Neural cell (in vitro differentiated cells): Measurements from ENCODE around the gene HIVEP3. TPM values are rescaled to one million over a fixed set of nuclear protein-coding genes. Genes with fewer than 3 reads are reported as not detected.

ENCODE experiments used
- H2AFZ ChIP-seq: fragments of 200-600, 300-800 bp; sonication (generic), shearing (Covaris generic); 2 replicates; pipeline ENCODE4 v1.6.0; 2014; ENCODE audit warnings: low read depth, mild to moderate bottlenecking, antibody characterized with exemption, low read length, moderate library complexity
- H3F3A ChIP-seq: fragments of 200-600 bp; shearing (Covaris generic); 2 replicates; pipeline ENCODE4 v1.6.1; 2016; ENCODE audit warnings: mild to moderate bottlenecking, moderate library complexity, mixed read lengths, antibody characterized with exemption, low read length; ENCODE audit not compliant: insufficient read depth, poor library complexity, severe bottlenecking
- H3K27ac ChIP-seq: fragments of 200-600, 300-800 bp; sonication (generic), shearing (Covaris generic); 2 replicates; pipeline ENCODE4 v1.5.1; 2014; ENCODE audit warnings: mild to moderate bottlenecking, low read length, moderate library complexity
- H3K27me3 ChIP-seq: fragments of 300-800, 200-600 bp; sonication (generic), shearing (Covaris generic); 2 replicates; pipeline ENCODE4 v1.6.0; 2014; ENCODE audit warnings: mild to moderate bottlenecking, low read depth, low read length, moderate library complexity; ENCODE audit not compliant: insufficient read depth
- H3K36me3 ChIP-seq: fragments of 300-800, 200-600 bp; sonication (generic), shearing (Covaris generic); 2 replicates; pipeline ENCODE4 v1.5.1; 2014; ENCODE audit warnings: mild to moderate bottlenecking, antibody characterized with exemption, low read length, moderate library complexity; ENCODE audit not compliant: insufficient read depth
- H3K4me2 ChIP-seq: fragments of 300-800, 200-600 bp; sonication (generic), shearing (Covaris generic); 2 replicates; pipeline ENCODE4 v1.6.0; 2014; ENCODE audit warnings: mild to moderate bottlenecking, low read length
- H3K4me3 ChIP-seq: fragments of 300-800, 200-600 bp; sonication (generic), shearing (Covaris generic); 2 replicates; pipeline ENCODE4 v1.5.1; 2014; ENCODE audit warnings: mild to moderate bottlenecking, low read length, moderate library complexity
- H3K79me2 ChIP-seq: fragments of 200-600 bp; shearing (Covaris generic); replicated peaks from 2 replicates; pipeline ENCODE4 v1.6.0; 2014; ENCODE audit warnings: mild to moderate bottlenecking, low read length, moderate library complexity; ENCODE audit not compliant: insufficient read depth
- H3K9ac ChIP-seq: fragments of 300-800, 200-600 bp; sonication (generic), shearing (Covaris generic); 2 replicates; pipeline ENCODE4 v1.6.1; 2016; ENCODE audit warnings: mild to moderate bottlenecking, low read length, mixed read lengths
- H3K9me2 ChIP-seq: fragments of 200-600 bp; shearing (Covaris generic); 2 replicates; pipeline ENCODE4 v1.6.1; 2016; ENCODE audit warnings: mild to moderate bottlenecking, low read length, mixed read lengths; ENCODE audit not compliant: insufficient read depth
- H3K9me3 ChIP-seq: fragments of 200-600, 300-800 bp; sonication (generic), shearing (Covaris generic); 2 replicates; pipeline ENCODE4 v1.6.1; 2016; ENCODE audit warnings: mild to moderate bottlenecking, mixed run types, low read length, moderate library complexity, mixed read lengths
- H4K20me1 ChIP-seq: fragments of 200-600 bp; shearing (Covaris generic); 2 replicates; pipeline ENCODE4 v1.6.1; 2016; ENCODE audit warnings: mild to moderate bottlenecking, mixed run types; ENCODE audit not compliant: insufficient read depth
- EP300 ChIP-seq: fragments of 450-650 bp; conservative IDR thresholded peaks from 2 replicates; pipeline ENCODE4 v1.6.1; 2014; ENCODE audit warnings: antibody characterized with exemption, mild to moderate bottlenecking, moderate library complexity; ENCODE audit not compliant: poor library complexity, severe bottlenecking
- EZH2 ChIP-seq: fragments of 200-600, 300-800 bp; shearing (Covaris generic), sonication (generic); IDR thresholded peaks from 2 replicates; pipeline ENCODE4 v1.6.1; 2014; ENCODE audit warnings: antibody characterized with exemption, low read length, borderline replicate concordance, mild to moderate bottlenecking; ENCODE audit not compliant: insufficient read depth, poor library complexity, severe bottlenecking
- MXI1 ChIP-seq: fragments of 450-650 bp; conservative IDR thresholded peaks from 2 replicates; pipeline ENCODE4 v1.6.1; 2014; ENCODE audit warnings: antibody characterized with exemption, mild to moderate bottlenecking; ENCODE audit not compliant: poor library complexity, severe bottlenecking
- POLR2AphosphoS5 ChIP-seq: IDR thresholded peaks from 2 replicates; pipeline ENCODE4 v1.6.1; 2012
- RAD21 ChIP-seq: fragments of 450-650 bp; conservative IDR thresholded peaks from 2 replicates; pipeline ENCODE4 v1.6.1; 2014; ENCODE audit warnings: antibody characterized with exemption, mild to moderate bottlenecking, moderate library complexity
- SMC3 ChIP-seq: fragments of 450-650 bp; conservative IDR thresholded peaks from 2 replicates; pipeline ENCODE4 v1.6.1; 2014; ENCODE audit warnings: antibody characterized with exemption, mild to moderate bottlenecking, moderate library complexity; ENCODE audit not compliant: poor library complexity
- TAF1 ChIP-seq: IDR thresholded peaks from 2 replicates; pipeline ENCODE4 v1.6.1; 2012; ENCODE audit warnings: low read depth
- polyA plus RNA-seq: library from polyadenylated mRNA; depleted of rRNA; stranded (reverse); fragments of >200 nt; gene quantifications from 2 replicates; pipeline ENCODE4 v1.2.3, GENCODE V29; 2014
- TF ChIP-seq, protein P1 (sequence below): fragments of 450-650 bp; IDR thresholded peaks from 2 replicates; pipeline ENCODE4 v1.5.1; 2014; ENCODE audit warnings: antibody characterized with exemption, mild to moderate bottlenecking, moderate library complexity; ENCODE audit not compliant: poor library complexity, severe bottlenecking
- TF ChIP-seq, protein P2 (sequence below): IDR thresholded peaks from 2 replicates; pipeline ENCODE4 v1.6.1; 2012; ENCODE audit warnings: borderline replicate concordance

HIVEP3 gene
- polyA plus RNA-seq, 1 donor from 2014 or later, result 2.6 TPM

DNA sequence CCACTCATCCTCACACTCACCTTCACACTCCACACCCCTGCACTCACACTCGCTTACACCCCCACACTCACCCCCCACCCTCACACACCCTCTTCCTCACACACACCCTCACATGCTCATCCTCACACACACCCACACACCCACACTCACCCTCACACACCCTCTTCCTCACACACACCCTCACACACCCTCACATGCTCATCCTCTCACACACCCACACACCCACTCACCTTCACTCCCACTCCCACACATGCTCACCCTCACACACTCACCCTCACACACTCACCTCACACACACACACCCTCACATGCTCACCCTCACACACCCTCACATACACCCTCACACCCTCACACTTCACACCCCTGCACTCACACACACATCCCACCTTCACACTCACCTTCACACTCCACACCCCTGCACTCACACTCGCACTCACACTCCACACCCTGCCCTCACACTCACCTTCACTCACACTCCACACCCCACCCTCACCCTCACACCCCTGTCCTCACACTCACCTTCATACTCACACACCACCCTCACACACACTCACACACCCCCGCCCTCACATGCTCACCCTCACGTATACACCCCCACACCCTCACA is 391.7 kb downstream of the HIVEP3 start (continued):
- TF ChIP-seq, protein P1, sequence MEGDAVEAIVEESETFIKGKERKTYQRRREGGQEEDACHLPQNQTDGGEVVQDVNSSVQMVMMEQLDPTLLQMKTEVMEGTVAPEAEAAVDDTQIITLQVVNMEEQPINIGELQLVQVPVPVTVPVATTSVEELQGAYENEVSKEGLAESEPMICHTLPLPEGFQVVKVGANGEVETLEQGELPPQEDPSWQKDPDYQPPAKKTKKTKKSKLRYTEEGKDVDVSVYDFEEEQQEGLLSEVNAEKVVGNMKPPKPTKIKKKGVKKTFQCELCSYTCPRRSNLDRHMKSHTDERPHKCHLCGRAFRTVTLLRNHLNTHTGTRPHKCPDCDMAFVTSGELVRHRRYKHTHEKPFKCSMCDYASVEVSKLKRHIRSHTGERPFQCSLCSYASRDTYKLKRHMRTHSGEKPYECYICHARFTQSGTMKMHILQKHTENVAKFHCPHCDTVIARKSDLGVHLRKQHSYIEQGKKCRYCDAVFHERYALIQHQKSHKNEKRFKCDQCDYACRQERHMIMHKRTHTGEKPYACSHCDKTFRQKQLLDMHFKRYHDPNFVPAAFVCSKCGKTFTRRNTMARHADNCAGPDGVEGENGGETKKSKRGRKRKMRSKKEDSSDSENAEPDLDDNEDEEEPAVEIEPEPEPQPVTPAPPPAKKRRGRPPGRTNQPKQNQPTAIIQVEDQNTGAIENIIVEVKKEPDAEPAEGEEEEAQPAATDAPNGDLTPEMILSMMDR, result no peak

DNA sequence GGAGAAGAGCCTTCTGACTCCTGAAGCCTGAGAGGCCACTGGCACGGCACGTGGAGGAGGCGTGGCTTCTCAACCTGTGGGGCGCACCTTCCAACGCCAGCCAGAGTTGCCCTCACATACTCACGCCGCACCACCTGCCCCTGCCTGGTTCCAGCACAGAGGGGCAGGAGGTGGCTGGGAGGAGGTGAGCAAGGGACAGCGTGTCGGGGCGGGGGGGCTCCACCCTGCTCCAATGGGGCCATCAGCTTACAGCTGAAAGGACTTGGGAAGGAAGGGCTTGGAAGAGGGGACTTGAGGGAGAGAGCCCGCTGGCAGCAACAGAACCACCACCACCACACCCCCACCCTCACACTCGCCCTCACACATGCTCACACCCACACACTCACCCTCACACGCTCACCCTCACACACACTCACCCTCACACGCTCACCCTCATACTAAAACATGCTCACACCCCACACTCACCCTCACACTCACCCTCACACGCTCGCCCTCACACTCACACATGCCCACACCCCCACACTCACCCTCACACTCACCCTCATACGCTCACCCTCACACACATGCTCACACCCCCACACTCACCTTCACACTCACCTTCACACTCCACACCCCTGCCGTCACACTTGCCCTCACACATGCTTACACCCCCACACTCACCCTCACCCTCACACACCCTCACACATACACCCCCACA is 392.7 kb downstream of the HIVEP3 start:
- H3K27me3 ChIP-seq, result no peaks in the 10 kb centered on the region
- no peaks in the 10 kb centered on the region for H3K9me2 ChIP-seq
- H3K9me3 ChIP-seq, result no peaks in the 10 kb centered on the region
- H3F3A ChIP-seq, result no peaks in the 10 kb centered on the region
- no peaks in the 10 kb centered on the region for H4K20me1 ChIP-seq
- no peak overlapping the region for H3K4me3 ChIP-seq
- no peak for TF ChIP-seq RAD21
- TF ChIP-seq, protein P1, result no peak
- no peak for TF ChIP-seq EP300
- no peak for TF ChIP-seq SMC3
- TF ChIP-seq MXI1, result no peak
- no peak for TF ChIP-seq TAF1
- TF ChIP-seq, protein P2, sequence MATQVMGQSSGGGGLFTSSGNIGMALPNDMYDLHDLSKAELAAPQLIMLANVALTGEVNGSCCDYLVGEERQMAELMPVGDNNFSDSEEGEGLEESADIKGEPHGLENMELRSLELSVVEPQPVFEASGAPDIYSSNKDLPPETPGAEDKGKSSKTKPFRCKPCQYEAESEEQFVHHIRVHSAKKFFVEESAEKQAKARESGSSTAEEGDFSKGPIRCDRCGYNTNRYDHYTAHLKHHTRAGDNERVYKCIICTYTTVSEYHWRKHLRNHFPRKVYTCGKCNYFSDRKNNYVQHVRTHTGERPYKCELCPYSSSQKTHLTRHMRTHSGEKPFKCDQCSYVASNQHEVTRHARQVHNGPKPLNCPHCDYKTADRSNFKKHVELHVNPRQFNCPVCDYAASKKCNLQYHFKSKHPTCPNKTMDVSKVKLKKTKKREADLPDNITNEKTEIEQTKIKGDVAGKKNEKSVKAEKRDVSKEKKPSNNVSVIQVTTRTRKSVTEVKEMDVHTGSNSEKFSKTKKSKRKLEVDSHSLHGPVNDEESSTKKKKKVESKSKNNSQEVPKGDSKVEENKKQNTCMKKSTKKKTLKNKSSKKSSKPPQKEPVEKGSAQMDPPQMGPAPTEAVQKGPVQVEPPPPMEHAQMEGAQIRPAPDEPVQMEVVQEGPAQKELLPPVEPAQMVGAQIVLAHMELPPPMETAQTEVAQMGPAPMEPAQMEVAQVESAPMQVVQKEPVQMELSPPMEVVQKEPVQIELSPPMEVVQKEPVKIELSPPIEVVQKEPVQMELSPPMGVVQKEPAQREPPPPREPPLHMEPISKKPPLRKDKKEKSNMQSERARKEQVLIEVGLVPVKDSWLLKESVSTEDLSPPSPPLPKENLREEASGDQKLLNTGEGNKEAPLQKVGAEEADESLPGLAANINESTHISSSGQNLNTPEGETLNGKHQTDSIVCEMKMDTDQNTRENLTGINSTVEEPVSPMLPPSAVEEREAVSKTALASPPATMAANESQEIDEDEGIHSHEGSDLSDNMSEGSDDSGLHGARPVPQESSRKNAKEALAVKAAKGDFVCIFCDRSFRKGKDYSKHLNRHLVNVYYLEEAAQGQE, result no peak
- no peak for TF ChIP-seq EZH2
- TF ChIP-seq POLR2AphosphoS5, result no peak
- H3K27ac ChIP-seq, result no peak overlapping the region
- no peaks in the 10 kb centered on the region for H3K79me2 ChIP-seq
- H3K9ac ChIP-seq, result no peak overlapping the region
- no peak overlapping the region for H3K4me2 ChIP-seq
- no peaks in the 10 kb centered on the region for H3K36me3 ChIP-seq
- no peak overlapping the region for H2AFZ ChIP-seq
